MG63 (cell line): ENCODE measurements around the gene PLEKHA1. TPM values are rescaled to one million over a fixed set of nuclear protein-coding genes. Genes with fewer than 3 reads are reported as not detected.

Source experiments
- DNase-seq: peaks from one replicate; pipeline ENCODE4 v3.0.0-alpha.2; 2020
- H3K27me3 ChIP-seq: fragments of 250-450 bp; sonication (Bioruptor Pico); 2 replicates; pipeline ENCODE4 v1.5.1; 2020; ENCODE audit warnings: mild to moderate bottlenecking, moderate library complexity
- H3K36me3 ChIP-seq: fragments of 250-450 bp; sonication (Bioruptor Pico); 2 replicates; pipeline ENCODE4 v1.5.1; 2020; ENCODE audit warnings: mild to moderate bottlenecking, moderate library complexity
- H3K4me3 ChIP-seq: fragments of 250-450 bp; sonication (Bioruptor Pico); 2 replicates; pipeline ENCODE4 v1.5.1; 2020; ENCODE audit warnings: mild to moderate bottlenecking, moderate library complexity
- H3K9me3 ChIP-seq: fragments of 250-450 bp; sonication (Bioruptor Pico); 2 replicates; pipeline ENCODE4 v1.5.1; 2020; ENCODE audit warnings: mild to moderate bottlenecking, moderate library complexity
- total RNA-seq: library from RNA; depleted of rRNA; stranded (reverse); fragments of >200 nt; shearing (Covaris generic); gene quantifications from 2 replicates; pipeline ENCODE4 v1.2.3, GENCODE V29; 2014; ENCODE audit warnings: low replicate concordance

PLEKHA1 gene
- total RNA-seq, 1 experiment from 2014 or later: 13.2 TPM

DNA sequence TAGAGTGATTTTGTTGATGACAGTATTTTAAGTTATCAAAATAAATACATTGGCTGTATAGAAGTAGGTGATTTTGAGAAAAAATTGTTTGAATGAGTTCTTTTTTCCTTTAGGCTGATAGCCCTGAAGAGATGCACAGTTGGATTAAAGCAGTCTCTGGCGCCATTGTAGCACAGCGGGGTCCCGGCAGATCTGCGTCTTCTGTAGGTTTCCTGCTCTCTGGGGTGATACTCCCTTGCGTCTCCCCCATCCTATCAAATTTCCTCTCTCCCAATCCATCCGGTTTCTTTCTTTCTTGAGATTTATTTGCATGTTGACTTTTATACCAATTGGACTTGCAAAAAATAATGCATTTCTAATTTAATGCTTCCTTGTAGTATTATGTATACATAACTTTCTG, 52.3 kb downstream of the PLEKHA1 start:
- Histone ChIP-seq H3K4me3 (no peak overlapping the region), H3K9me3 (no peaks in the 10 kb centered on the region), H3K36me3 (0 out of 2 replicates have a peak, but pooled peaks cover 3% of the 10 kb centered on the region), H3K27me3 (no peaks in the 10 kb centered on the region)
- DNase-seq: no peak

DNA sequence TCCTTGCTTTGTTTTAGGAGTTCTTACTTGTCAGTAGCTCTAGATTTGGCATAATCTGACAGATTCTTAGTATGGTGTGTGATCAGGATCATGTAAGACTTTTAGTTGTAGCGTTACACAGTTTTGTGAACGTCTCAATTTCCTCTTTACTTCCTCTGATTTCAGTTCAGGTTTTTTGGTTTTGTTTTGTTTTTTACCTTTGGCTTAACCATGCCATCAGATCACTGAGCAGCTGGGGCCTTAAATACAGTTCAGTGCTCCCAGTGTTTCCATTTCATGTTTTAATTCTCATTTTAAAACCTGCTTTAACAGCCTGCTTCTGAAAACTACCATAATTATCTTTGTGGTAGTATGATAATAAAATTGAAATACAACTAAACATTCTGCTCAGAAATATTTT, 52.8 kb downstream of the PLEKHA1 start:
- no peaks in the 10 kb centered on the region for H3K9me3 ChIP-seq
- no peak overlapping the region for H3K4me3 ChIP-seq
- DNase-seq: no peak
- H3K36me3 ChIP-seq: 0 out of 2 replicates have a peak, but pooled peaks cover 3% of the 10 kb centered on the region
- H3K27me3 ChIP-seq: no peaks in the 10 kb centered on the region

DNA sequence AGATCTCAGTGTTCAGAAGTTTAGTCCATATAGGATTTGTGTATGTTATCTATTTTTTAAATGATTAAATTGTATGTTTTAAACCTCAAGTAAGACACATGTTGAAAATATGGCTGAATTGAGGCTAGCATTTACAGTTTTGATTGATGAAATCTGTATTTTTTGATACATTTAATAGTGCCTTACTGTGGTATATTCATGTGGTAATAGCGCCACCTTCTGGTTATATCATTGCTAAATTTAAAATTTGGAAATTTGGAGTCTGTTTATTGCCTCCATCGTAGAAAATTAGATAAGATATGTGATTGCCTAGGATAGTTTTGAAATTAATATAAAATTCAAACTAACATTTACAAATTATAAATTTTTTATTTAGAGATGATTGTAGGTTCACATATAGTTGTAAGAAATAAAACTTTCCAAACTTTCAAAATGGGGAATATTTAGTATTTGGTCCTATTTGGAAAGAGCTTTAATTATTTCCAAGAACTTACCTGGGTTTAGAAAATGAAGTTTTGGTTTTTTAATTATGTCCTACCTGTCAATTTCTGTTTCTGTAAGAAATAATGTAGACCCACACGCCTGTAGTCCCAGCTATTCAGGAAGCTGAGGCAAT, 60.8 kb downstream of the PLEKHA1 start:
- Histone ChIP-seq H3K4me3 (no peak overlapping the region), H3K36me3 (no peaks in the 10 kb centered on the region), H3K27me3 (no peaks in the 10 kb centered on the region), H3K9me3 (no peaks in the 10 kb centered on the region)
- no peak for DNase-seq

DNA sequence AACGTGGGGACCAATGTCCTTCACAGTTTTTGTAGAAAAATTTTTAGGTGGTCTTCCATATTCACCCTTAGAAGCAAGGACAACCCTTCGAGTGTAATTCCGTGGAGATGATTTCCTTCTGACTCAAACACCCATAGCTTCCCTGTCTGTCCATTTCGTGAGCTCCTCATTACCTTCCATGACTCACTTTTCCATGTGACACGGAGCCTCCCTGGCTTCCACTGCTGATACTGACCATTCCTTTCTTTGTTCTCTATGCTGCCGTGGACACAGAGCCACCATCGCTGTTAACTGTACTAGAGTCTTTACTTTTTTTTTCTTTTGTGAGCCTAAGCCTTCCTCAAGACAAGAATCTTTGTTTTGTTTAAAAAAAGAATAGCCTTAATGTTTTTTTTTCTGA, 67.5 kb downstream of the PLEKHA1 start:
- Histone ChIP-seq H3K9me3 (peaks cover 2% of the 10 kb centered on the region; the same call in 1 of the 2 replicates), H3K27me3 (no peaks in the 10 kb centered on the region), H3K36me3 (no peaks in the 10 kb centered on the region), H3K4me3 (no peak overlapping the region)
- no peak for DNase-seq

DNA sequence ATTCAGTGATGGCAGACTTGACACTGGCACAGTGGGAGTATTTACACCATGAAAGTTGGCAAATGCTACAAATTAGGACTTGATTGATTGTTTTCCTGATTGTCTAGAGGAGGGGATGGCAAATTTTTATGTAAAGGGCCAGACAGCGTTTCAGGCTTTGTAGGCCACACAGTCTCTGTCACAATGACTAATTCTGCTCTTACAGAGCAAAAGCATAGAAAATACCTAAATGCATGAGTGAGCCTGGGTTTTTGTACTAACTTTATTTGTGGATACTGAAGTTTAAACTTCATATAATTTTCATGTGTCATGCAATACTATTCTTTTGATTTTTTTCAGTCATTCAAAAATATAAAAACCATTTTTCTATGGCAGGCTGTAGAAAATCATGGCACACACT, 71.0 kb downstream of the PLEKHA1 start:
- Histone ChIP-seq H3K9me3 (peaks cover 2% of the 10 kb centered on the region; the same call in 1 of the 2 replicates), H3K36me3 (no peaks in the 10 kb centered on the region), H3K4me3 (no peak overlapping the region), H3K27me3 (no peaks in the 10 kb centered on the region)
- DNase-seq: no peak

DNA sequence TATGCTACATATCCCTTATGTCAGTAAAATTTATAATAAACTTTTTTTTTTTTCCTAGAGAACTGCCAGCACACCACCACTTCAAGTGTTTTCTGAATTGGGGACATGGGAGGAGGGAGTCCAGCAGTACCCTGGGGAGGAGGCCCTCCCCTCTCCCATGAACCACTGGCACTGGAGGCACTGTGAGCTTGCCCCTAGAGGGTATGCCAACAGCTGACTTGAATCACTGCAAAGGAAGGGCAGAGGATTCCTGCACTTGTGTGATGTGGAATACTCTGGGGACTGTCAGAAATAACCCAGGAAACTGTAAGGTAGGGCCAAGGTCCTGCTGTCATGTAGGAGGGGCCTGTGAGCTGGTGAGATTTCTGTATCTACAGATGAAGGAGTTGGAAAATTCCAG, 71.4 kb downstream of the PLEKHA1 start:
- H3K9me3 ChIP-seq: peaks cover 2% of the 10 kb centered on the region; the same call in 1 of the 2 replicates
- H3K27me3 ChIP-seq: no peaks in the 10 kb centered on the region
- no peaks in the 10 kb centered on the region for H3K36me3 ChIP-seq
- H3K4me3 ChIP-seq: no peak overlapping the region
- peak; percentile 28 for DNase-seq

DNA sequence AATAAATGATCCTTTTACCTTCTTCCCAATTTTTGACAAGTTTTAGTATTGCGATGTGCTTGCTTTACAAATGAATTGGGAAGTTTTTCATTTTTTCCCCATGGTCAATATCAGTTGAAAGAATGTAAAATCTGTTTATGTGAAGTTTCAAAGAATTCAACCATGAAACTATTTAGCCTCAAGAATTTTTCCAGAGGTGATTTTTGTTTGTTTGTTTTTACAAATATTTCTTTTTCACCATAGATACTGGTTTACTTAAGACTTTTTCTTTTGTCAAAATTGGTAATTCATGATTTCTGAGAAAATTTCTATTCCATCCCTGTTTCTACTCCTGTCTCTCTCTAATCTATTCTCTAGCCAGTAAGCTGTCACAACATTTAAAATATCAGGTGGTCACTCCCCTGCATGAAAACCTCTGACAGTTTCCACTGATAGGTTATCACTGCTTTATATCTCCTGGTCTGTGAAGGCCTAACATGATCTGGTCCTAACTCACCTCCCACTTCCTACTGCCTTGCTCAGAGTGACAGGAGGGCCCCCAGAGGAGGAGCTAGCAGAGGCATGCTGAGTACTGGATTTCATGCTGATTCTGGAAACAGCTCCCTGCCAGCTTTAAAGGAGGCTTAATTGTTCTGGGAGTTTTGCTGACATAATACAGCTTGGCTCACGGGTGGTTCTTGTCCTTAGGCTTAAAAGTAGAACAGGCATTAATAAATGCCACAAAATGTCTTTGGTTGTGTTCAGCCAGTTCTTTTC, 72.3 kb downstream of the PLEKHA1 start:
- Histone ChIP-seq H3K27me3 (no peaks in the 10 kb centered on the region), H3K4me3 (no peak overlapping the region), H3K36me3 (no peaks in the 10 kb centered on the region), H3K9me3 (peaks cover 2% of the 10 kb centered on the region; the same call in 1 of the 2 replicates)
- no peak for DNase-seq

DNA sequence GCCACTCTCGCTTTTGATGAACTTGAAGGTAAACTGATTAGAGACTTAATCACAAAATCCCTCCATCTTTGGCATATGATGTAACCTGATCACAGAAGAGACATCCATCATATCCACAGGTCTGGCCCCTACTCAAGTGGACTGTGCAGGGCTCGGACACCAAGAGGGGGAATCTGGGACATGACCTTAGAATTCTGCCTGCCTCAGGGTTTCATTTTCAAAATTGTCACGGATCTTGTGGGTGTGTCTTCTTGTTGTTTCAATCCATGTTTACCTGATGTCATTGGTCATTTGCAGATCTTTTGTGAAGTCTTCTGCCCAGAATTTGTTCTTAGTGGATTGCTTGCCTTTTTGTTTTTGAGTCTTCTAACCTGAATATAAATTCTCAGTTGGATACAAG, 74.1 kb downstream of the PLEKHA1 start:
- Histone ChIP-seq H3K27me3 (no peaks in the 10 kb centered on the region), H3K9me3 (peaks cover 2% of the 10 kb centered on the region; the same call in 1 of the 2 replicates), H3K36me3 (no peaks in the 10 kb centered on the region), H3K4me3 (no peak overlapping the region)
- DNase-seq: no peak

DNA sequence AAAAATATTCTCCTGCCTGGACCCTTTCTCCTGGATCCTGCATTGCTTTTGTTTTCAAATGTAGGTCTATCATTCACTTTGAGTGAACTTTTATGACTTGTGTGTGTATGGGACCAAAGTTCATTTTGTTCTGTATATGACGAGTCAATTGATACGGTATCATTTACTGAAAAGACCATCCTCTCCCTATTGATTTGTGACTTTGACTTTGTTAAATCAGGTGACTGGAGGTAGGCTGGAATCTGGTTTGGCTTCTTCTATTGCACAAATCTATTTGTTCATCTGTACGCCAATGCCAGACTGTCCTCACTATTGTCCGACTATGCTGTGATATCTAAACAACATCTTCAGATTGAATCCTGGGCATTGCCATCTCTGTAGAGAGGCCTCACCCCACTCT, 74.6 kb downstream of the PLEKHA1 start:
- DNase-seq: no peak
- H3K9me3 ChIP-seq: peaks cover 2% of the 10 kb centered on the region; the same call in 1 of the 2 replicates
- no peaks in the 10 kb centered on the region for H3K36me3 ChIP-seq
- no peak overlapping the region for H3K4me3 ChIP-seq
- no peaks in the 10 kb centered on the region for H3K27me3 ChIP-seq

DNA sequence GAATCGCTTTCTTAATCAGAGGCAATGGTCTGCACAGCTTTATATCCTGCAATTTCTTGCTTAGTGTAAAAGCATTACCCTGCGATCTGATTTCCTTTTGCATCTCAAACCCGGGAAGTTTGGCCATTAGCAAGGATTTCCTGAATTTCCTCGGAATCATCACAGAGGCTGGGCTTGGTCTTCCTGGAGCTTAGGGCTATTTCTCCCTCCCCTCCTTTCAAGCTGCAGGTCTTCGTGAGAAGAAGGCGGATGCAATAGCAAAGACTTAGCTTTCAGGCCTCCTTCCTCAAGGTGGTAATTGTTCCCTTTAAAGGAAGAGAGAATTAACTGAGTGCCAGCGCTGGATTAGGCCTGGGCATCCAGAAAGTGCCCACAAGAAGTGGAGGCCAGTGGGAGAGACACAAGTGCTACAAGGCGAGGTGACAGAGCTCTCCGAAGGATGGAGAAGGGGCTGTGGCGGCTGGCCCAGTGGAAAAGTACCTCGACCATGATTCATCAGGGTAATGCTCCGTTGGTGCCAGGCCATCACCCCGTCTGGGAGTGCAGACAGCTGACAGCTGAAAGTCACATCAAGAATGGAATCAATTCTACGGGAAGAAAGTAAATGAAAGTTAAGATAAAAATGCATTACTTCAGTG, 76.0 kb downstream of the PLEKHA1 start:
- no peak for DNase-seq
- peaks cover 2% of the 10 kb centered on the region; the same call in 1 of the 2 replicates for H3K9me3 ChIP-seq
- H3K36me3 ChIP-seq: no peaks in the 10 kb centered on the region
- no peak overlapping the region for H3K4me3 ChIP-seq
- H3K27me3 ChIP-seq: no peaks in the 10 kb centered on the region

DNA sequence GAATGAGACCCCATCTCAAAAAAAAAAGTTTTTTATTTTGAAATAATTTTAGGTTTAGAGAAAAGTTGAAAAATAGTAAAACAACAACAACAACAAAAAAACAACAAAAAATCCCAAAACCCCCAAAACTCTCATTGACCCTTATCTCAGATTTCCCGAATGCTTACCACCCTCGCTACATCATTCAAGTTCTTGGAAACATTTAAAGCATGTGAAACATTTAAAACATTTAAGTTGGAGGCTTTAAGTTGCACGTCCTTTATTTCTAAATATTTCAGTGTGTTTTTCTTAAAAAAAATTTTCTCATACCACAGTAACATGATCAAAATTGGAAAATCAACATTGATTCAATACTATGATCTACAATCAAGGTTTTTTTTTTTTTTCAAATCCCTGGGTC, 79.6 kb downstream of the PLEKHA1 start:
- no peaks in the 10 kb centered on the region for H3K27me3 ChIP-seq
- H3K4me3 ChIP-seq: no peak overlapping the region
- no peaks in the 10 kb centered on the region for H3K36me3 ChIP-seq
- H3K9me3 ChIP-seq: no peaks in the 10 kb centered on the region
- no peak for DNase-seq

DNA sequence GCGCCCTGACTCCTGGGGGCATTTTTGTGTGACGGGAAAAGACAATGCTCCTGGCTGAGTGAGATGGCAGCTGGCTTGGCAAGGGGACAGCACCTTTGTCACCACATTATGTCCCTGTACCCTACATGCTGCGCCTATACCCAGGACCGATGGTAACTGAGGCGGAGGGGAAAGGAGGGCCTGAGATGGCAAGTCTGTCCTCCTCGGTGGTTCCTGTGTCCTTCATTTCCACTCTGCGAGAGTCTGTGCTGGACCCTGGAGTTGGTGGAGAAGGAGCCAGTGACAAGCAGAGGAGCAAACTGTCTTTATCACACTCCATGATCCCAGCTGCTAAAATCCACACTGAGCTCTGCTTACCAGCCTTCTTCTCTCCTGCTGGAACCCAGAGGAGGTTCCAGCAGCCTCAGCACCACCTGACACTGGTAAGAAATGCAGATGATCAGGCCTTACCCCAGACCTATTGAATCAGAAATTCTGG, 80.1 kb downstream of the PLEKHA1 start, which contains the start of gene ARMS2:
ARMS2 (plus strand) TSS at position 51 of the 478 bp plus-strand sequence; CDS start at position 126, 75 bp downstream.
- no peak for DNase-seq
- H3K9me3 ChIP-seq: no peaks in the 10 kb centered on the region
- H3K36me3 ChIP-seq: no peaks in the 10 kb centered on the region
- no peaks in the 10 kb centered on the region for H3K27me3 ChIP-seq
- H3K4me3 ChIP-seq: no peak within 1 kb of the TSS

DNA sequence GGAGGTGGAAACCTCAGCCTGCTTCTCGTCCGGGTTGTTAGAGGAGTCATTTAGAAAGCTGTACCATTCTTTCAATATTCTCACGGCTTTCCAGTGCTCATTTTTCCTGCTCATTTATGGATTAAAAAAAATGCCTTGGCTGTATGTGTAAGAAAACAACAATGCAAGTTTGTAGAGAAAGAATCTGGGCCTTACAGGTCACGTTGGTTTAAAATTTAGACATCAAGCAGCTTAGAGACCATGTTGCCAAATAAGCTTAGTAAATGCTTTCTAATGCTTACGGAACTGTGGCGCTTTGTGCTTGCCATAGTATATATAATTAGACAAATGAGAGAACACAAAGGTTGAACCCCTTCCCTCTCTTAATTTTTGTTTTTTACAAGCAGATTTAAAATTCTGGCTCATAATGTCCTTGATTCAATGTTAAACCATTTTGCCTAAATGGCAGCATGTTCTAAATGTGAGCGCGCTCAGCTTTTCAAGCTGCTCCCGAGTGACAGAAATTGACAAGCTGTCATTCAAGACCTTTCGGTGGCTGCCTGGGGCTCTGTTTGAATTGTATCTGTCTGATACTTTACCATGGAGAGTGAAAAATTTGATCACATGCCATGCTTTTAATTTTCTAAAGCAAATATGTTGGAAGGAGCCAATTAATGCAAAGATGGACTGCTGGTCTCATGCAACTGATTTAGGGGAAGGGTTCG, 81.0 kb downstream of the PLEKHA1 start:
- Histone ChIP-seq H3K27me3 (no peaks in the 10 kb centered on the region), H3K4me3 (no peak overlapping the region), H3K9me3 (no peaks in the 10 kb centered on the region), H3K36me3 (no peaks in the 10 kb centered on the region)
- no peak for DNase-seq

DNA sequence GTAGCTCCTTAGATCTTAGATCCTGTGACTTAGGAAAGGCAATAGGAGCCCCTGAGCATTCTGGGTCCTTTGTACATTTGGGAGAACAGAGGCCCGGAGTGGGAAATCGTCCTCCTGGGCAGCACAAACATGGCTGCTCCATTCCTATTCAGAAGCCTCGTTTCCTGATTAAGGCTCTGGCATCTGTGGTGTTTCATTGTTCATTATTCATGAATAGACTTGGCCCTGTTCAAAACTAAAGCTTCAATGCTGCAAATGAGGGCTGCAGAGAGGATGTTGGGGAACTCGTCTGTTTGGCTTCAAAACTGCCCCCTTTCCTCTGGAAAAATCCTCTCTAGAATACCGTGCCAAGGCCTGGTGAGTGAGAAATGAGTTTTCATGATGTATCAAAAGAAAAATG, 83.4 kb downstream of the PLEKHA1 start:
- H3K4me3 ChIP-seq: no peak overlapping the region
- no peaks in the 10 kb centered on the region for H3K36me3 ChIP-seq
- H3K27me3 ChIP-seq: no peaks in the 10 kb centered on the region
- no peaks in the 10 kb centered on the region for H3K9me3 ChIP-seq
- DNase-seq: no peak

DNA sequence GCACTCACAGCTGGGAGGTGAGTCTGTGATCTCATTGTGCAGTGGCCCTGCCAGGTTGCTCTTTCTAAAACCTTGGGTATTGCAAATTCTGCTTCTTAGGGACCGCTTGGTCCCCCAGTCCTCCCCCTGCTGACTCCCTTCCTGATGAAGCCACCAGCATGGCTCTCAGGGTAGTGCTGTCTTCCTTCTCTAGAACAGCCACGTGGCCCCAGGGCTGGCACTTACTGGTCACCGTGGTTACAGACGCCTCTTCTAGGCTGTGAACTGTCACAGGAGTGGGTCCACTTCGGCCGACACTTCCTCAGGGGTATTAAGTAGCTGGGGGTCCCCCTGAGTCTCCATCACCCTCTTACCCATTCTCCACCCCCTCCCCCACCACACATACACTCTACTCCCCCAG, 84.2 kb downstream of the PLEKHA1 start:
- Histone ChIP-seq H3K36me3 (no peaks in the 10 kb centered on the region), H3K9me3 (no peaks in the 10 kb centered on the region), H3K4me3 (no peak overlapping the region), H3K27me3 (no peaks in the 10 kb centered on the region)
- no peak for DNase-seq

DNA sequence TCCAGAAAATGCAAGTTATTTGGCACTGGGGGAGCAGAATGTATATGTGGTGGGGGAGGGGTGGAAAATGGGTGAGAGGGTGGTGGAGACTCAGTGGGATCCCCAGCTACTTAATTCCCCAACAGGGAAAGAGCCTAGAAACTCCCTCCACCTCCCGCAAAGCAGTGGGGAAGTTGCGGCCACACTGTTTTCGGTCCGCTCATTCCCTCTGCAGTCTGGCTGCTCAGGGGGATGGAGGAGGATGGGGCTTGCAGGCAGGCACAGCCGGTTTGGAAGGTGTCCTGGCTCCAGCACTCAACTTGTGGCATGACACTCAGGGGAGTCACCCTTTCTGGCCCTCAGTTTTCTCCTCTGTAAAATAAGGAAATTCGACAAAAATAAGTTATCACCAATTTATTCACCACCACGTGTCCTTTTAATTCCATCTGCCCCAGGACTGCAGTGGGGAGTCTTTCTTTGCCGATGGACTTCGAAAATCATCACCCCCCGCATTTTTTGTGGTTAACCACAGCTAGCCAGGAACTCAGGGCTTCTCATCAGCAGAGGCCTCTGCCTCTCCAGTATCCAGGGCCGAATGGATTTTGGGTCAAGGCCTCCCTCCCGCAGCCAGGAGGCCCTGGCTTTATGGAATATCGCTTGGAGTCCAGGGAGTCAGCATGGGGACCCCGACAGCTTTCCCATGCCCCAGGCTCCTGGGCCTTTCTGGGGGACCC, 85.2 kb downstream of the PLEKHA1 start:
- Histone ChIP-seq H3K4me3 (no peak overlapping the region), H3K27me3 (no peaks in the 10 kb centered on the region), H3K36me3 (no peaks in the 10 kb centered on the region), H3K9me3 (no peaks in the 10 kb centered on the region)
- no peak for DNase-seq
